HL-60 (cell line): ENCODE measurements around the gene UBTF.

ENCODE experiments used
- CTCF ChIP-seq: IDR thresholded peaks from one replicate; pipeline ENCODE4 v1.5.1; 2011; ENCODE audit warnings: low read length, control low read depth, inconsistent platforms; ENCODE audit not compliant: insufficient read depth
- GABPA ChIP-seq: IDR thresholded peaks from 2 replicates; pipeline ENCODE4 v1.6.1; 2012; ENCODE audit warnings: low read depth
- POLR2AphosphoS5 ChIP-seq: IDR thresholded peaks from 2 replicates; pipeline ENCODE4 v1.6.1; 2012; ENCODE audit warnings: low read depth
- REST ChIP-seq: IDR thresholded peaks from 2 replicates; pipeline ENCODE4 v1.6.1; 2012; ENCODE audit warnings: low read depth; ENCODE audit not compliant: insufficient replicate concordance
- SPI1 ChIP-seq: IDR thresholded peaks from 2 replicates; pipeline ENCODE4 v1.6.1; 2012; ENCODE audit warnings: low read depth, mild to moderate bottlenecking, borderline replicate concordance

- TF ChIP-seq CTCF (no peak), POLR2AphosphoS5 (no peak), REST (no peak), SPI1 (no peak), GABPA (no peak)
These were observed 17.0 kb upstream of the UBTF start for GRCh38 chr17:44236444-44236991.
